ENCODE measurements around the gene ROS1. TPM values are rescaled to one million over a fixed set of nuclear protein-coding genes. Genes with fewer than 3 reads are reported as not detected.

Gene ROS1
- total and polyA plus RNA-seq, 2 donors (not counting 3 experiments of a cell fraction or from before 2014, with no cell fraction given): not detected

DNA sequence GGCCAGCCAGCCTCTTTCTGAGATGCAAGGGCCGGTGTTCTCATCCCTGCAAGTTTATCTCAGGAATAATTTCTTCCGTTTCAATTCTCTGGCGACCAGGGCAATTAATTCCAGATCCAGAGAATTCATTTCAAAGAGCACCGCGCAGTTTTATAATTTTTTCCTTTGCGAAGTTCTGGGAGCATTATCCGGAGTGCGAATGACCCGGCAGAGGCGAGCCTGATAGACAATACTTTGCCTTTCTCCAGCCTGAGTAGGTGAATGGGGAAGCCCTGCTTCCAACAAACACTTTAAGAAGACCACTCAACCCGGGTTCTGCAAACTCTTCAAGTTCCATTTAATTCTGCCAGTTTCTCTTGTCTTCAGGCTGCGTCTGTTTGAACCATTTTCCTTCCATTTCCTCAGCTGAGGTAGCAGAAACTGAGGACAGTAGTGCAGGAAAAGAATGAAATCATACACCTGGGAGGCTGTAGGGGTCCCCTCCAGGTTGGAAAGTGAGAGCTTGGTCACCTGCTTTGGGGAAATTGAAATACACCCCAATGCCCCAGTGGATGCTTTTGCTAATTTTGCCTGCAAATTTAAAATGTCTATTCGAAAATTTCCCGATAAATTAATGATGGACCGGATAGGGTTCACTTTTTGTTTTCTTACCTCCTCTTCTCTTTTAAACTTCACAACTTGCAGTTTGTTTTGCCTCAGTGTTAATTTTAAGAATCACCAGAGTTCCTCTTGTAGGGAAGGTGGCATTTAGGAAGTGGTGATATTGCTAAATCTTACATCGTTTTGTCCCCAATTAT is 159.3 kb downstream of the ROS1 start:
- intact Hi-C loops (cut with micrococcal nuclease) (loop anchor here (5.0 kb wide), 1 partner anchor 336 kb away; the partner anchor contains the start of gene GOPC), dilution Hi-C loops (cut with MboI; ENCODE audit: extremely low pct_ligation_motif_present, low sequenced_read_pairs) (no loop called here)
- CTCF ChIA-PET: interaction anchor here (1.0 kb wide), 1 partner anchor 336 kb away, joined by 3 read pairs; the partner anchor contains the start of gene GOPC
- Histone ChIP-seq H3K9ac (replicated peaks; ENCODE audit: extremely low read depth, insufficient read depth, low read length) (no peak overlapping the region), H3K9me1 (replicated peaks; ENCODE audit: control insufficient read depth, extremely low read depth, insufficient read depth, low read length) (no peaks in the 10 kb centered on the region), H3K4me2 (ENCODE audit: insufficient read depth, low read length) (no peak overlapping the region), H4K20me1 (replicated peaks; ENCODE audit: control insufficient read depth, extremely low read depth, insufficient read depth, low read length) (no peaks in the 10 kb centered on the region), H3K9me3 (replicated peaks; ENCODE audit: control insufficient read depth, insufficient read depth, low read length) (no peaks in the 10 kb centered on the region), H3K27me3 (ENCODE audit: control insufficient read depth in 2 of 2, insufficient read depth in 2 of 2, low read length in 2 of 2) (peaks cover 86 to 98% of the 10 kb centered on the region in 2 experiments), H2AFZ (ENCODE audit: low read depth, low read length) (no peak overlapping the region), H3K27ac (ENCODE audit: insufficient read depth, low read depth, low read length) (no peak overlapping the region), H3K4me3 (replicated peaks in 1 of 3; ENCODE audit: insufficient read depth in 1 of 3, low read depth in 1 of 3, low read length in 3 of 3) (no peak overlapping the region), H3K79me2 (ENCODE audit: control insufficient read depth, insufficient read depth, low read length) (no peaks in the 10 kb centered on the region), H3K36me3 (ENCODE audit: control insufficient read depth in 2 of 2, extremely low read depth in 1 of 2, insufficient read depth in 2 of 2, low read length in 2 of 2) (no peaks in the 10 kb centered on the region), H3K4me1 (ENCODE audit: control insufficient read depth, extremely low read depth, insufficient read depth, low read length) (peaks cover 6% of the 10 kb centered on the region)
- POLR2A ChIA-PET: no interaction called here
- no peak for DNase-seq (ENCODE audit: low read depth, low spot score)
- no peak for FAIRE-seq
- no TSS peak for BruUV-seq (replicated peaks)
- TF ChIP-seq MYC (IDR thresholded peaks at IDR 0.05; ENCODE audit: low read depth, low read length) (no peak), EZH2 (IDR thresholded peaks at IDR 0.05; ENCODE audit: borderline replicate concordance, low read depth, low read length, severe bottlenecking) (peak; percentile 54)

DNA sequence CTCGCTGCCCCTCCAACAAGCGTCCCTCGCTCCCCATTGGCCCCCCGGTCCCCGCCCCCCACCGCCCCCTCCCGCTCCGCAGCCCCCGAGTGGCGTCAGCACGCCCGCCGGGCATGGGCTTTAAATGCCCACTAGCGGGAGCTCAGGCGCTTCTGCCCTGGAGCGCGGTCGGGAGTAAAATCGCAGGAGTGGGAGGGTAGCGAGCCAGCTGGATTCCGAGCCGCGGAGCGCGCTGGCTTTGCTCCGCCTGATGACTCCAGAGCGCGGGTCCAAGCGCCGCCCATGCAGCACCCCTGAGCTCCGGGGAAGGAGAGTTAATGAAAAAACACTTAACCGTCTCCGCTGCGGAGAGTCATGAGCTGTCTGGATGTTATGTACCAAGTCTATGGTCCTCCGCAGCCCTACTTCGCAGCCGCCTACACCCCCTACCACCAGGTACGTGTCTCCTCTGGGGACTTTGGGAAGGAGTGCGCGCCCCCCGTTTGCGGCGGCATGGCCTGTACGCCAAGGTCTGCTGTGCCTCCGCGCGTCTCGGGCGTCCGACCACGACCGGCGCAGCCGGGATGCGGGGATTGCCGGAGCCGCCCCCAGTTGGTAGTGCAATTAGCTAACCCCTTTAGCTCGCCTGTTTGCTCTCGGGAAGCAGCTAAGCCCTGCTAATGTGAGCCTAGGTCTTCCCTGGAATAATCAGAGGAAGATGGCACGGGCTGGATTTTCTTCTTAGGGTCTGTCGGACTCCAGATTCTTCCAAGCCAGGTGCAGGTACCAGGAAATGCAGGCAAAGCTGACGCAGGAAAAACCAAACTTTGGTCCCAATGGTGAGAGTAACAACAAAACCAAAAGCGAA is 160.1 kb downstream of the ROS1 start, which contains the start of gene VGLL2:
TSS of gene VGLL2 (plus strand) at position 149 of the 847 bp plus-strand sequence. CDS start at position 355, 206 bp downstream.
- TF ChIP-seq, protein P1, sequence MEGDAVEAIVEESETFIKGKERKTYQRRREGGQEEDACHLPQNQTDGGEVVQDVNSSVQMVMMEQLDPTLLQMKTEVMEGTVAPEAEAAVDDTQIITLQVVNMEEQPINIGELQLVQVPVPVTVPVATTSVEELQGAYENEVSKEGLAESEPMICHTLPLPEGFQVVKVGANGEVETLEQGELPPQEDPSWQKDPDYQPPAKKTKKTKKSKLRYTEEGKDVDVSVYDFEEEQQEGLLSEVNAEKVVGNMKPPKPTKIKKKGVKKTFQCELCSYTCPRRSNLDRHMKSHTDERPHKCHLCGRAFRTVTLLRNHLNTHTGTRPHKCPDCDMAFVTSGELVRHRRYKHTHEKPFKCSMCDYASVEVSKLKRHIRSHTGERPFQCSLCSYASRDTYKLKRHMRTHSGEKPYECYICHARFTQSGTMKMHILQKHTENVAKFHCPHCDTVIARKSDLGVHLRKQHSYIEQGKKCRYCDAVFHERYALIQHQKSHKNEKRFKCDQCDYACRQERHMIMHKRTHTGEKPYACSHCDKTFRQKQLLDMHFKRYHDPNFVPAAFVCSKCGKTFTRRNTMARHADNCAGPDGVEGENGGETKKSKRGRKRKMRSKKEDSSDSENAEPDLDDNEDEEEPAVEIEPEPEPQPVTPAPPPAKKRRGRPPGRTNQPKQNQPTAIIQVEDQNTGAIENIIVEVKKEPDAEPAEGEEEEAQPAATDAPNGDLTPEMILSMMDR (IDR thresholded peaks at IDR 0.05; ENCODE audit: extremely low read depth in 1 of 2, insufficient read depth in 1 of 2, low read depth in 1 of 2, low read length in 2 of 2): peak in 1 of 2 donors; percentile 16
- TF ChIP-seq MYC (IDR thresholded peaks at IDR 0.05; ENCODE audit: low read depth, low read length): no peak
- intact Hi-C loops (cut with micrococcal nuclease): loop anchor here (5.0 kb wide), 1 partner anchor 337 kb away; the partner anchor contains the start of gene GOPC
- ChIA-PET POLR2A (no interaction called here), CTCF (interaction anchor here (0.6 to 1.0 kb wide), 2 partner anchors 337 to 1205 kb away, joined by 3 read pairs; partner anchors contain the start of gene GOPC)
- Histone ChIP-seq H3K27me3 (ENCODE audit: control insufficient read depth in 2 of 2, insufficient read depth in 2 of 2, low read length in 2 of 2) (peaks cover 81 to 97% of the 10 kb centered on the region in 2 experiments), H3K4me2 (ENCODE audit: insufficient read depth, low read length) (peak within 1 kb of the TSS; percentile 49), H3K4me1 (ENCODE audit: control insufficient read depth, extremely low read depth, insufficient read depth, low read length) (peaks cover 6% of the 10 kb centered on the region), H3K9ac (replicated peaks; ENCODE audit: extremely low read depth, insufficient read depth, low read length) (no peak within 1 kb of the TSS), H3K9me3 (replicated peaks; ENCODE audit: control insufficient read depth, insufficient read depth, low read length) (no peaks in the 10 kb centered on the region), H2AFZ (ENCODE audit: low read depth, low read length) (no peak within 1 kb of the TSS), H3K79me2 (ENCODE audit: control insufficient read depth, insufficient read depth, low read length) (no peaks in the 10 kb centered on the region), H3K4me3 (replicated peaks in 1 of 3; ENCODE audit: insufficient read depth in 1 of 3, low read depth in 1 of 3, low read length in 3 of 3) (peak within 1 kb of the TSS in 2 of 3 experiments; percentile 22 to 33), H4K20me1 (replicated peaks; ENCODE audit: control insufficient read depth, extremely low read depth, insufficient read depth, low read length) (no peaks in the 10 kb centered on the region), H3K36me3 (ENCODE audit: control insufficient read depth in 2 of 2, extremely low read depth in 1 of 2, insufficient read depth in 2 of 2, low read length in 2 of 2) (no peaks in the 10 kb centered on the region), H3K27ac (ENCODE audit: insufficient read depth, low read depth, low read length) (no peak within 1 kb of the TSS), H3K9me1 (replicated peaks; ENCODE audit: control insufficient read depth, extremely low read depth, insufficient read depth, low read length) (no peaks in the 10 kb centered on the region)
- dilution Hi-C loops (cut with MboI; ENCODE audit: extremely low pct_ligation_motif_present, low sequenced_read_pairs): no loop called here
- DNase-seq (ENCODE audit: low read depth, low spot score) (peak; percentile 12), FAIRE-seq (peak; percentile 15)
- BruUV-seq (replicated peaks): no TSS peak
